DOHH2 (cell line): Measurements from ENCODE around the gene GADD45G.

Experiments
- EZH2phosphoT487 ChIP-seq: fragments of 200-600 bp; sonication (generic); IDR thresholded peaks from 2 replicates; pipeline ENCODE4 v1.6.1; 2017; ENCODE audit warnings: borderline replicate concordance, mild to moderate bottlenecking, antibody characterized with exemption, low read length, moderate library complexity, mixed read lengths
- TF ChIP-seq, protein P1 (sequence below): fragments of 200-600 bp; sonication (generic); IDR thresholded peaks from one replicate; pipeline ENCODE4 v1.5.1; 2014; ENCODE audit warnings: antibody characterized with exemption, mild to moderate bottlenecking, low read depth, low read length; ENCODE audit not compliant: poor library complexity, severe bottlenecking

DNA sequence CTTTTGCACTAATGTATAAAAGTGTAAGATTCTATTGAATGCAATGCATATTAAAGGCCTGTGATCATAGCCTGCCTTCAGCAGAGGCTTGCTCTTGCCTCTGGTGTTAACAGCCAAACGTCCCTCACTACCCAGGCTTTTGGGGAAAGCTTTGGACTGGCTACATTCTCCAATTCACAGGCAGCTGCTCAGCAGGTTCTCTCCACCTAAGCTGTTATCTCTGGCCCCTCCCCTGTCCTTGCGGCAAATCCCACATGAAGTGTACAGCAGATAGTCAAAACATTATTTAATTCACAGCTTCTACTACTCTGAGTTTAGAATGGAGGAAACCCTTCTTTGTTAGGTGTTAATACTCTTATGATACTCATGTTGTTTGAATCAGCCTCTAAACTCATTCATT is 45.9 kb upstream of the GADD45G start:
- TF ChIP-seq, protein P1, sequence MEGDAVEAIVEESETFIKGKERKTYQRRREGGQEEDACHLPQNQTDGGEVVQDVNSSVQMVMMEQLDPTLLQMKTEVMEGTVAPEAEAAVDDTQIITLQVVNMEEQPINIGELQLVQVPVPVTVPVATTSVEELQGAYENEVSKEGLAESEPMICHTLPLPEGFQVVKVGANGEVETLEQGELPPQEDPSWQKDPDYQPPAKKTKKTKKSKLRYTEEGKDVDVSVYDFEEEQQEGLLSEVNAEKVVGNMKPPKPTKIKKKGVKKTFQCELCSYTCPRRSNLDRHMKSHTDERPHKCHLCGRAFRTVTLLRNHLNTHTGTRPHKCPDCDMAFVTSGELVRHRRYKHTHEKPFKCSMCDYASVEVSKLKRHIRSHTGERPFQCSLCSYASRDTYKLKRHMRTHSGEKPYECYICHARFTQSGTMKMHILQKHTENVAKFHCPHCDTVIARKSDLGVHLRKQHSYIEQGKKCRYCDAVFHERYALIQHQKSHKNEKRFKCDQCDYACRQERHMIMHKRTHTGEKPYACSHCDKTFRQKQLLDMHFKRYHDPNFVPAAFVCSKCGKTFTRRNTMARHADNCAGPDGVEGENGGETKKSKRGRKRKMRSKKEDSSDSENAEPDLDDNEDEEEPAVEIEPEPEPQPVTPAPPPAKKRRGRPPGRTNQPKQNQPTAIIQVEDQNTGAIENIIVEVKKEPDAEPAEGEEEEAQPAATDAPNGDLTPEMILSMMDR = no peak
- no peak for TF ChIP-seq EZH2phosphoT487
